ENCODE data around the gene IL36RN.

The IL36RN gene

GRCh38 chr2:113069676-113070605, 10.9 kb downstream of the IL36RN start:
- no peak for TF ChIP-seq CTCF (IDR thresholded peaks at IDR 0.05; ENCODE audit: low read depth, low read length, missing control alignments)
- no peak overlapping the region for H3K4me3 ChIP-seq (ENCODE audit: low read depth, low read length)
- no peak for DNase-seq (ENCODE audit: low read depth)

- no peak for TF ChIP-seq CTCF (IDR thresholded peaks at IDR 0.05; ENCODE audit: low read depth, low read length, missing control alignments)
- DNase-seq (ENCODE audit: low read depth), result no peak
- no peak overlapping the region for H3K4me3 ChIP-seq (ENCODE audit: low read depth, low read length)
These were observed 11.6 kb downstream of the IL36RN start for GRCh38 chr2:113070606-113070975.

DNA sequence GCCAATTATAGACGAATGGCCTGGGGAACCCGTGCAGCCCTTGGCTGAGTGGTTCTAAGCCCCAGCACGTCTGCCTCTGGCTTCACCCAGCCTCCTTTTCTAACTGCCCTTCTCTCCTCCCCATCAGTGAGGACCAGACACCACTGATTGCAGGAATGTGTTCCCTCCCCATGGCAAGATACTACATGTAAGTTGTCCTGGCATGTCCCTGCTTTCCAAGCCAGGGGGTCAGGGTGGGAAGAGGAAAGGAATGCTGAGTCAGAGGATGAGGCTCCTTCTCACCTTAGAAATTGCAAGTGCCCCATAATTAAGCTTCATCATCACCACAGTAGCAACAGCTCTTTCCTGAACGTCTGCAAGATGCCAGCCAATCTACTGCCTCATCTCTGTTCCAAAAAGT, 13.6 kb downstream of the IL36RN start:
- DNase-seq (ENCODE audit: low read depth), result no peak
- no peak for TF ChIP-seq CTCF (IDR thresholded peaks at IDR 0.05; ENCODE audit: low read depth, low read length, missing control alignments)
- no peak overlapping the region for H3K4me3 ChIP-seq (ENCODE audit: low read depth, low read length)

GRCh38 chr2:113073325-113073834, 14.4 kb downstream of the IL36RN start:
- H3K4me3 ChIP-seq (ENCODE audit: low read depth, low read length), result no peak overlapping the region
- no peak for TF ChIP-seq CTCF (IDR thresholded peaks at IDR 0.05; ENCODE audit: low read depth, low read length, missing control alignments)
- DNase-seq (ENCODE audit: low read depth), result no peak

DNA sequence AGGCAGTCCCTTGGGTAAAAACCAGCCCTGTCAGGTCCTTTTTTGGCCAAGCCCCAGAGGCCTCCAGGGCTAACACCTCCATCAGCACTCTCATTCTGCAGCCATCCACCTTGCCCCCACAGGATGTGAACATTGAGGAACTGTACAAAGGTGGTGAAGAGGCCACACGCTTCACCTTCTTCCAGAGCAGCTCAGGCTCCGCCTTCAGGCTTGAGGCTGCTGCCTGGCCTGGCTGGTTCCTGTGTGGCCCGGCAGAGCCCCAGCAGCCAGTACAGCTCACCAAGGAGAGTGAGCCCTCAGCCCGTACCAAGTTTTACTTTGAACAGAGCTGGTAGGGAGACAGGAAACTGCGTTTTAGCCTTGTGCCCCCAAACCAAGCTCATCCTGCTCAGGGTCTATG, 16.0 kb downstream of the IL36RN start:
- no peak for DNase-seq (ENCODE audit: low read depth)
- no peak for TF ChIP-seq CTCF (IDR thresholded peaks at IDR 0.05; ENCODE audit: low read depth, low read length, missing control alignments)
- H3K4me3 ChIP-seq (ENCODE audit: low read depth, low read length), result no peak overlapping the region

DNA sequence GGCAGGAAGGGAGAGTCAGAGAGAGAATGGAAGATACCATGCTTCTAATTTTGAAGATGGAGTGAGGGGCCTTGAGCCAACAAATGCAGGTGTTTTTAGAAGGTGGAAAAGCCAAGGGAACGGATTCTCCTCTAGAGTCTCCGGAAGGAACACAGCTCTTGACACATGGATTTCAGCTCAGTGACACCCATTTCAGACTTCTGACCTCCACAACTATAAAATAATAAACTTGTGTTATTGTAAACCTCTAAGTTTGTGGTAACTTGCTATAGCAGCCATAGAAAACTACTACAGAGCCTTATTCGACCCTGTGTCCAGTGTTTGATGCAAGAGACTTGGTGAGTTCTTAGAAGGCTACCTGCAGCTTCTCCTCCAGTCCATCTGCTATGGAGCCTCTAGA, 16.6 kb downstream of the IL36RN start:
- DNase-seq (ENCODE audit: low read depth), result no peak
- H3K4me3 ChIP-seq (ENCODE audit: low read depth, low read length), result no peak overlapping the region
- TF ChIP-seq CTCF (IDR thresholded peaks at IDR 0.05; ENCODE audit: low read depth, low read length, missing control alignments), result no peak

All from GM12864 (cell line).